Head of caudate nucleus (tissue), 42 donors: ENCODE results near the gene ADGRG3.
"Not testable (repeated sequence)": the region's sequence is repeated elsewhere in the genome, so short reads cannot be mapped to it uniquely, and the experiment has no call there.

Experiments used
- DNase-seq, 42 donors: peaks; one replicate each; pipeline versions ENCODE4 v3.0.0 to v3.0.0-alpha.2; 2020 to 2021; ENCODE audit warnings: mixed read lengths in 7 of 42
- intact Hi-C: fragments of 100-400 bp; cut with DNase I; formaldehyde crosslinking; loops from one replicate; pipeline ENCODE4 v1.15.0; 2022

The ADGRG3 gene

GRCh38 chr16:57724531-57724930 lies 56.4 kb downstream of the ADGRG3 start:
- intact Hi-C loops: loop anchor here (10.0 kb wide), 1 partner anchor 130 kb away; no protein-coding TSS in a partner anchor
- DNase-seq: no peak

GRCh38 chr16:57725151-57725550 lies 57.0 kb downstream of the ADGRG3 start:
- no peak for DNase-seq
- intact Hi-C loops: loop anchor here (10.0 kb wide), 1 partner anchor 130 kb away; no protein-coding TSS in a partner anchor

GRCh38 chr16:57725554-57725953 lies 57.4 kb downstream of the ADGRG3 start:
- no peak for DNase-seq
- intact Hi-C loops: loop anchor here (10.0 kb wide), 1 partner anchor 131 kb away; no protein-coding TSS in a partner anchor

- intact Hi-C loops: loop anchor here (10.0 kb wide), 1 partner anchor 131 kb away; no protein-coding TSS in a partner anchor
- DNase-seq: no peak
Observed at GRCh38 chr16:57725976-57726375, 57.9 kb downstream of the ADGRG3 start.

GRCh38 chr16:57726433-57726947 lies 58.4 kb downstream of the ADGRG3 start:
- no peak for DNase-seq
- intact Hi-C loops: loop anchor here (10.0 kb wide), 1 partner anchor 132 kb away; no protein-coding TSS in a partner anchor

- intact Hi-C loops: loop anchor here (10.0 kb wide), 1 partner anchor 133 kb away; no protein-coding TSS in a partner anchor
- no peak for DNase-seq
Observed at GRCh38 chr16:57727610-57728009, 59.5 kb downstream of the ADGRG3 start.

GRCh38 chr16:57728336-57729181 lies 60.5 kb downstream of the ADGRG3 start:
- no peak for DNase-seq
- intact Hi-C loops: loop anchor here (10.0 kb wide), 1 partner anchor 134 kb away; no protein-coding TSS in a partner anchor

- no peak for DNase-seq
- intact Hi-C loops: loop anchor here (10.0 kb wide), 1 partner anchor 134 kb away; no protein-coding TSS in a partner anchor
Observed at GRCh38 chr16:57729182-57729484, 61.0 kb downstream of the ADGRG3 start.

- intact Hi-C loops: loop anchor here (10.0 kb wide), 1 partner anchor 135 kb away; no protein-coding TSS in a partner anchor
- DNase-seq: not testable (repeated sequence)
Observed at GRCh38 chr16:57729852-57730251, 61.7 kb downstream of the ADGRG3 start.

GRCh38 chr16:57730771-57731730 lies 62.9 kb downstream of the ADGRG3 start:
- no peak for DNase-seq
- intact Hi-C loops: no loop called here

GRCh38 chr16:57732037-57732436 lies 63.9 kb downstream of the ADGRG3 start:
- no peak for DNase-seq
- intact Hi-C loops: no loop called here

- no peak for DNase-seq
- intact Hi-C loops: no loop called here
Observed at GRCh38 chr16:57732714-57733113, 64.6 kb downstream of the ADGRG3 start.

- no peak for DNase-seq
Observed at GRCh38 chr16:57734308-57734924, 66.3 kb downstream of the ADGRG3 start.

GRCh38 chr16:57734925-57735754 lies 67.0 kb downstream of the ADGRG3 start:
- intact Hi-C loops: no loop called here
- peak; percentile 95 to 100 (median 99) for DNase-seq

More at GRCh38 chr16:57734308-57734924, 66.3 kb downstream of the ADGRG3 start:
- intact Hi-C loops: no loop called here

- intact Hi-C loops: no loop called here
- peak in 2 of 42 donors; percentile 25 to 50 for DNase-seq
Observed at GRCh38 chr16:57735755-57736418, 67.8 kb downstream of the ADGRG3 start, which contains the start of gene KATNB1. Gene KATNB1, plus strand, starts transcription at chr16:57735770. Its CDS starts 1,474 bp downstream, at chr16:57737244.

- intact Hi-C loops: no loop called here
- peak; percentile 44 to 90 (median 72) for DNase-seq
Observed at GRCh38 chr16:57736419-57737351, 68.6 kb downstream of the ADGRG3 start.
